Central memory CD4-positive, alpha-beta T cell (primary cell): ENCODE data around the gene TIRAP.
A peak's percentile ranks its signal among the peaks of the same experiment; 100 is the strongest.
"Not testable (repeated sequence)": the region's sequence is repeated elsewhere in the genome, so short reads cannot be mapped to it uniquely, and the experiment has no call there.

Experiments used
- DNase-seq: peaks from one replicate; pipeline ENCODE4 v3.0.0; 2022

TIRAP gene

DNA sequence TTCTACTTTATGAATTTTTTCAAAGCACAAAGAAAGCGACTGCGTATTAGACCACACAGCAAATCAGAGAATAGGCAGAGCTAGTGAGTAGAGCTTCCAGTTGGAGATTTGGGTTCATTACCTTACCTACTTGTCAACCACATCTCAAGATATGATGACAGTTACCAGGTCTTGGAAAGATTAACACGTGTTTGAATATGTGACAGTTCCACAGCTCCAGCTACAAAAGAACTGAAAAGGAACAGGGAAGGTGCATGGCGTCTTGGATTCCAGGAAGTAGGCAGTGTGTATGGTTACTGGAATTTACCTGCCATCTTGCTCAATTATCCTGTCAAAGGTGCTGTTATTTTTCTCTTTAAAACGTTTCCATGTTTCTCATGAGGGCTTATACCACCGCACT, 5.3 kb downstream of the TIRAP start:
- no peak for DNase-seq

DNA sequence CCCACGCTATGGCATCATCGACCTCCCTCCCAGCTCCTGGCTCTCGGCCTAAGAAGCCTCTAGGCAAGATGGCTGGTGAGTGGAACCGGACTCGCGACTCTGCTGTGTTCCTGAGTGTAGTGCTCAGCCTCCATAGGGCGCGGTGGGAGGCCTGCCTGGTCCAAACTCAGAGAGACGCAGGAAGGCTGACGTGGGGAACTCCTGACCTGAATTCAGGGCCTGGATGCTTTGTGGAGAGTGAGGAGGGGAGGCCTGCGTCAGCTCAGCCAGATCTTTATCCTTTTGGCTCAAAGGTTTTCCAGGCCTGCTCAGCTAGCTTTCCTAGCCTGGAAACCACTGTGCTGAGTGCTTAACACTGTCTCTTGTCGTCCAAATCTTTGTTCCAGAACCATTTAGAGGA, 8.0 kb downstream of the TIRAP start:
- no peak for DNase-seq

- no peak for DNase-seq
Observed at GRCh38 chr11:126293726-126294125, 10.8 kb downstream of the TIRAP start.

- DNase-seq: no peak
Observed at GRCh38 chr11:126297004-126297403, 14.1 kb downstream of the TIRAP start.

DNA sequence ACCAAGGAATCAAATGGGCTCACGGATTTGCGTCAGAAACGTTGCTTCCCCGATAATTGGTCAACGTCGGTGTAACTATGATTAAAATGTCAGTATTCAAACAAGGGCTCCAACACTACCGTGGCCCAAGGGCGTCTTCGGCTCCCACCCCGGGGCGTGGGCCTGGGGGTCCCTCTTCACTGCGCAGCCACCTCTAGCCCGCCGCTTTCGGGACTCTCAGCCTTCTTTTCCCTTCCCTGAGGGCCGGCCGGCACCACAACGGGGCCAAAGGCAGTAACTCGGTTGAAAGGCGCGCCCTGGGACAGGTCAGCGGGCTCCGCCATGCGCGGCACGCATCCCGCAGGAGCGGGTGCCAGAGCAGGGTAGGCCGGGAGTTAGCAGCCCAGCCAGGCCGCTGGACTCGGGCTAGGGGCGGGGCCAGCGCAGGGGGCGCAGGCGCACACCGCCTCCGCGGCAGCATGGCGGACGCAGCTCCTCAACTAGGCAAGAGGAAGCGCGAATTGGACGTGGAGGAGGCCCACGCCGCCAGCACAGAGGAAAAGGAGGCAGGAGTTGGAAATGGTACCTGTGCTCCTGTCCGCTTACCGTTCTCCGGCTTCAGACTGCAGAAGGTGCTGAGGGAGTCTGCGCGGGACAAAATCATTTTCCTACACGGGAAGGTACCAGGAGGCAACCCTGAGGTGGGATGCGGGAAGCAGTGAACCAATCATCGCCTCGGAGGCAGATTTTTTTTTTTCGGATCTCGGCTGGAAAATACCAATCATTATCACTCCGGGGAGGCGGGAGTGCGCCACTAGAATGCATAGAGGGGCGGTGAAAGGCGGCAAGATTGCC, 20.9 kb downstream of the TIRAP start, which contains the start of gene DCPS:
TSS of gene DCPS (plus strand) at position 438 of the 834 bp plus-strand sequence. CDS start at position 459, 21 bp downstream.
- DNase-seq: peak; percentile 86

GRCh38 chr11:126304457-126305075, 21.7 kb downstream of the TIRAP start:
- no peak for DNase-seq

DNA sequence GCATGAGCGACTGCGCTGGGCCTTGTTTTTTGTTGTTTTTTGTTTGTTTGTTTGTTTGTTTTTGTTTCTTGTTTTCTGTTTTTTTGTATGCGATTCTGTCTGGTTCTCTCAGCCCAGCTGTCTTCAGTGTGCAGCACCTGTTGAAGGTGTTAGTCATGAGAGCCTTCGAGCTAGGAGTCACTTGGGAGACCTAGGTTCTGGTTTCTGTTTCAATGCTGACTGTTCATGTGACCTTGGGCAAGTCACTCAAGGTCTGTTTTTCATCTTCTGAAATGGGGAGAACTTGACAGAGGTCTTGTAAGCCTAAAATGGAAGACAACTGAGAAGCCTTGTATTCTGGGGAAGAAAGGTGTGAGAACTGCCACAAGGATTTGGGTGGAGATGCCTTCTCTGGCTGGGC, 22.8 kb downstream of the TIRAP start:
- no peak for DNase-seq

DNA sequence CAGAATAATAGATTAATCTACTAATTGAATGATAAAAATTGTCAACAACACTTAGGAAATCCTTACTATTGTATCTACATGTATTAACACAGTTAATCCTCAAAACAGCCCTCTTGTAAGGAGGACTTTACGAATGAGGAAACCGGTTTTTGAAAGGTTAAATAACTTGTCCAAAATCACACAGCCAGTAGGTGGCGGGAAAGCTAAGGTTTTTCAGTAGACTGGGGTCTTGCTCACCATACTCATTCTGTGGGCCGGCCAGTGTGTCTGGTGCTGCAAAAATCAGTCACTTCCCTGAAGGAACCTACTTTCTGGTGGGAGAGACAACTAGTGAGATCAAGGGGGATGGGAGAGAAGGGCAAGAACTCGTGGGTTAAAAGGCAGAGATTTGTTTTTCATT, 24.8 kb downstream of the TIRAP start:
- DNase-seq: no peak

- DNase-seq: no peak
Observed at GRCh38 chr11:126308271-126308671, 25.4 kb downstream of the TIRAP start.

- DNase-seq: not testable (repeated sequence)
Observed at GRCh38 chr11:126308771-126309170, 25.9 kb downstream of the TIRAP start.

GRCh38 chr11:126310200-126310991, 27.5 kb downstream of the TIRAP start:
- DNase-seq: peak; percentile 20

- no peak for DNase-seq
Observed at GRCh38 chr11:126310992-126311310, 28.1 kb downstream of the TIRAP start.

GRCh38 chr11:126311401-126312291, 28.8 kb downstream of the TIRAP start:
- DNase-seq: no peak

- DNase-seq: no peak
Observed at GRCh38 chr11:126312961-126313360, 30.1 kb downstream of the TIRAP start.

GRCh38 chr11:126313826-126314225, 30.9 kb downstream of the TIRAP start:
- DNase-seq: no peak

DNA sequence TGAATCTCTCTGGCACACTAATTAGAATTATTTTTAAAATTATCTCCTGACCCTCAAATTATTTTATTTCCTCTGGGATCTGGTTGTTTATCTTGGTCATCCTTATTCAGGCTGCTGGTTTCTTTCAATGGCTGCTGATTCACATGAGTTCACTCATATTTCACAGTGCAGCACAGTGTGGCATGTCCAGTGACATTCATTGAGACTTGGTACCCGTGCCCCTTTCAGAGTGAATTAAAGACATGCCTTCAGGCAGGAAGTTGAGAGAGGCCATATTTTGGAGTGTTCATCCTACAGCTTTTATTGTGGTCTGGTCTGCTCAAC, 34.5 kb downstream of the TIRAP start:
- DNase-seq: no peak

DNA sequence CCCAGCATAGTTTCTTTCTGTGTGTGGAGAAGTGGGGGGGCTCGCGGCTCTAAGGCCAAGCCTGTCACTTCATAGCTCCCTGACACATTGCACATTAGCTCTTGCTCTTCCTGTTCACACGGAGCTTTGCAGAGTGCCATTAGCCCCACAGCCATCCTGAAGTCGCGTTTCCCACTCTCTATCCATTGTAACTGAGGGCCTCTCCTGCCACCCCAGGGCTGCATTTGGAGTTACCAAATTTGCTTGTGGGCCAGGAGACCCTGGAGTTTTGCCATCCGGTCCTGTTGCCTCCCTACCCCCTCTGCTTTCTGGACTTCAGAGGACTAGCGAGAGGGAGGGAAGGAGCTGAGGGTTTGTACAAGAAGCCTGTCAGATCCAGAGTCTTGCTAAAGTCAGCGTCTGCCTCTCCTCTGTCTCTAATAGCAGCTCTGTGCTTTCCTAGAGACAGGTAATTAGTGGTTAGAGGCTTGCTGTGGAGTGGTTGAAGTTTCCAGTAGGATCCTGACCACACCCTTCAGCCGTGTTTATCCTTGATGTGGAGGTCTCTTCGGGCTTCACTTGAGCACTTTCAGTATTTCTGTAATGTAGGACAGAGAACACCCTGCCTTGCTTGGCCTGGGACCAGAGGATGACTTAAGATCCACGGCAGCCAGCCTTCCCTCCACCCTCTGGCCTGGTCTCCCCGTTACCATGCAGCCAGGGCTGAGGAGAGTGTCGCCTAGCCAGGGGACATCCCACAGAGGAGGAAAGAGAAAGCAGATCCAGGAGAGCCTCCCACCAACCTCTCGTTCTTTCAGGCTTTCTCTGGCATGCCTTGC, 35.1 kb downstream of the TIRAP start:
- DNase-seq: peak; percentile 9

DNA sequence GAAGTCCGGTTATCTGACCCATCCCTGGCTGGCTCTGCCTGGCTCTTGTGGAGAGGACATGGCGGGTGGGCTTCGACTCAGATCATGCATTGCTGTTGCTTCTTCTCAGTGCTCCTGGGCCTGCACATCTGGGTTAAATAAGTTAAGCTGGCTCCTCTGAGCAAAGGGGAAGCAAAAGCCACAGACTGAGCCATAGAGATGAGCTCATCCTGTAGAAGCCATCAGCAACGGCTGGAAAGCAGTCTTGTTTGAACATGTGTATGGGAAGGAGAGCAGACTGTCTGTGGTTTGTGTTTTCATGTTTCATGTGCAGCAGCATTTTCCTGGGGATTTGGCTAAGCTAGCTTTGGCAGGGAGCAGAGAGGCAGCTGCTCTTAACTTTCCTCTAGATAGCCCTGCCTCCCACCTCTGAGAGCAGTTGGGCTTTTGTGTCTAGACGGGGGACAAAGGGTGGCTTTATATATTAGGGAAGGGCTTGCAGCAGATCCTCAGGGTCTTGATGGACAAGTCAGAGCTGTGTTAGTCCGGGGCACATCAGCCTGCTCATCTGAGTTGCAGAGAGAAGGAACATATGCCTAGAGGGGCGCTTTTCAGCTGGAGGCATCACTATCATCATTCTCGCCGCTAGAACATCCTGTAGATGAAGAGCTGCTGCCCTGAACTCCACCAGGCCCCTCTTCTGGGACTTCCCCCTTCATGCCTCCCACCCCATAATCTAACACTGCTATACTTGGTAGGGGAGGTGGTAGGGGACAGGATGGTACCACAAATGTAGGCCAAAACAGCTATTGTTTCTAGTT, 35.9 kb downstream of the TIRAP start:
- DNase-seq: no peak

- DNase-seq: no peak
Observed at GRCh38 chr11:126319374-126319740, 36.5 kb downstream of the TIRAP start.

- no peak for DNase-seq
Observed at GRCh38 chr11:126322996-126323395, 40.1 kb downstream of the TIRAP start.
